ENCODE measurements around the gene GTF2F1. TPM values are rescaled to one million over a fixed set of nuclear protein-coding genes. Genes with fewer than 3 reads are reported as not detected.
"Not testable (repeated sequence)": the region's sequence is repeated elsewhere in the genome, so short reads cannot be mapped to it uniquely, and the experiment has no call there.

The GTF2F1 gene
- total RNA-seq, 1 experiment from 2014 or later = 67.2 TPM

- Histone ChIP-seq H3K79me2 (ENCODE audit: insufficient read depth, low read length) (no peaks in the 10 kb centered on the region), H3K14ac (ENCODE audit: insufficient read depth, low read length) (no peak overlapping the region), H4K91ac (ENCODE audit: insufficient read length, low read depth, low read length) (no peak overlapping the region), H2BK5ac (ENCODE audit: insufficient read length, low read length) (no peak overlapping the region), H3K4ac (ENCODE audit: low read depth, low read length) (no peak overlapping the region), H2AFZ (ENCODE audit: low read length) (no peak overlapping the region), H3K56ac (ENCODE audit: insufficient read length, low read depth, low read length) (no peak overlapping the region), H2BK12ac (ENCODE audit: insufficient read length, low read depth, low read length) (no peak overlapping the region), H3K27me3 (ENCODE audit: insufficient read depth, low read length) (no peaks in the 10 kb centered on the region), H4K20me1 (ENCODE audit: control insufficient read depth, insufficient read depth, insufficient read length) (no peaks in the 10 kb centered on the region), H3K9ac (ENCODE audit: extremely low read depth, insufficient read length, low read length) (no peak overlapping the region), H3K79me1 (ENCODE audit: insufficient read depth, low read depth, low read length, poor library complexity, severe bottlenecking) (no peaks in the 10 kb centered on the region), H3K23me2 (ENCODE audit: insufficient read length, low read depth, low read length, poor library complexity, severe bottlenecking) (peaks cover 5% of the 10 kb centered on the region), H2BK15ac (ENCODE audit: low read depth, low read length) (no peak overlapping the region), H3K4me1 (ENCODE audit: insufficient read depth, low read length) (no peaks in the 10 kb centered on the region), H2AK5ac (ENCODE audit: insufficient read length, low read length) (no peak overlapping the region), H3K23ac (ENCODE audit: insufficient read length, low read depth, low read length) (no peak overlapping the region), H3T11ph (ENCODE audit: low read length) (no peak overlapping the region), H4K5ac (ENCODE audit: insufficient read length, low read depth, low read length) (no peak overlapping the region), H3K18ac (ENCODE audit: insufficient read length, low read depth, low read length) (no peak overlapping the region), H3K9me3 (ENCODE audit: control insufficient read depth, low read depth, low read length) (no peaks in the 10 kb centered on the region), H2BK120ac (ENCODE audit: low read depth, low read length, poor library complexity, severe bottlenecking) (no peak overlapping the region), H4K8ac (replicated peaks; ENCODE audit: insufficient read length, low read depth, low read length) (no peak overlapping the region), H3K27ac (ENCODE audit: insufficient read length, low read depth, low read length) (no peak overlapping the region), H3K4me2 (ENCODE audit: insufficient read depth, insufficient read length, low read length) (no peak overlapping the region), H2BK20ac (ENCODE audit: low read depth, low read length, poor library complexity, severe bottlenecking) (no peak overlapping the region)
- Mint-ChIP-seq H3K4me1 (peaks cover under 1 to 8% of the 10 kb centered on the region in 2 experiments; a peak in 3 of 4 replicates), H3K27me3 (ENCODE audit: low read depth) (peaks cover 3% of the 10 kb centered on the region), H3K9me3 (peaks cover 5 to 12% of the 10 kb centered on the region in 2 experiments; a peak in 2 of 5 replicates), H3K27ac (no peak overlapping the region), H3K36me3 (ENCODE audit: insufficient read depth in 1 of 3, low read depth in 3 of 3) (no peaks in the 10 kb centered on the region), H3K4me3 (no peak overlapping the region)
- DNase-seq = no peak
- TF ChIP-seq CTCF (conservative IDR thresholded peaks at IDR 0.05) = no peak
- no CpG with 5 or more reads among the region's 14 CpGs for WGBS (ENCODE audit: extremely low coverage, insufficient read length, low lambda C conversion rate)
Measured at GRCh38 chr19:6357174-6357573, 35.8 kb downstream of the GTF2F1 start.

GRCh38 chr19:6355321-6356040 is 37.5 kb downstream of the GTF2F1 start:
- H3K9me3 Mint-ChIP-seq = peaks cover 5 to 14% of the 10 kb centered on the region in 2 experiments; a peak in 2 of 5 replicates
- not testable (repeated sequence) for H3K18ac ChIP-seq (ENCODE audit: insufficient read length, low read depth, low read length); H3K4me1 ChIP-seq (ENCODE audit: insufficient read depth, low read length); H2AFZ ChIP-seq (ENCODE audit: low read length); H3K4me3 Mint-ChIP-seq; H4K8ac ChIP-seq (replicated peaks; ENCODE audit: insufficient read length, low read depth, low read length); H3K23me2 ChIP-seq (ENCODE audit: insufficient read length, low read depth, low read length, poor library complexity, severe bottlenecking); H4K5ac ChIP-seq (ENCODE audit: insufficient read length, low read depth, low read length); H3K27ac ChIP-seq (ENCODE audit: insufficient read length, low read depth, low read length); H3K27me3 ChIP-seq (ENCODE audit: insufficient read depth, low read length); H3K79me1 ChIP-seq (ENCODE audit: insufficient read depth, low read depth, low read length, poor library complexity, severe bottlenecking); H3K4me1 Mint-ChIP-seq; H3K9ac ChIP-seq (ENCODE audit: extremely low read depth, insufficient read length, low read length); H3K79me2 ChIP-seq (ENCODE audit: insufficient read depth, low read length); H3K4me2 ChIP-seq (ENCODE audit: insufficient read depth, insufficient read length, low read length); DNase-seq; H3K56ac ChIP-seq (ENCODE audit: insufficient read length, low read depth, low read length); H2BK15ac ChIP-seq (ENCODE audit: low read depth, low read length); H2BK120ac ChIP-seq (ENCODE audit: low read depth, low read length, poor library complexity, severe bottlenecking); H4K20me1 ChIP-seq (ENCODE audit: control insufficient read depth, insufficient read depth, insufficient read length); H3K23ac ChIP-seq (ENCODE audit: insufficient read length, low read depth, low read length); H3K36me3 Mint-ChIP-seq (ENCODE audit: insufficient read depth in 1 of 3, low read depth in 3 of 3); H3K27ac Mint-ChIP-seq; H3K14ac ChIP-seq (ENCODE audit: insufficient read depth, low read length); H3K27me3 Mint-ChIP-seq (ENCODE audit: low read depth); H2AK5ac ChIP-seq (ENCODE audit: insufficient read length, low read length); H2BK20ac ChIP-seq (ENCODE audit: low read depth, low read length, poor library complexity, severe bottlenecking); H3K4ac ChIP-seq (ENCODE audit: low read depth, low read length); H3K9me3 ChIP-seq (ENCODE audit: control insufficient read depth, low read depth, low read length); H2BK5ac ChIP-seq (ENCODE audit: insufficient read length, low read length); H4K91ac ChIP-seq (ENCODE audit: insufficient read length, low read depth, low read length); H3T11ph ChIP-seq (ENCODE audit: low read length); H2BK12ac ChIP-seq (ENCODE audit: insufficient read length, low read depth, low read length)
- no CpG with 5 or more reads among the region's 46 CpGs for WGBS (ENCODE audit: extremely low coverage, insufficient read length, low lambda C conversion rate)
